Measurements from ENCODE around the gene HIPK2. TPM values are rescaled to one million over a fixed set of nuclear protein-coding genes. Genes with fewer than 3 reads are reported as not detected.

The HIPK2 gene
- total and polyA plus RNA-seq, 7 donors: 2.4 to 15.7 (median 7.9) TPM

- intact Hi-C loops (cut with DNase I): no loop called here
These were observed 89.7 kb downstream of the HIPK2 start for GRCh38 chr7:139687980-139688632.

DNA sequence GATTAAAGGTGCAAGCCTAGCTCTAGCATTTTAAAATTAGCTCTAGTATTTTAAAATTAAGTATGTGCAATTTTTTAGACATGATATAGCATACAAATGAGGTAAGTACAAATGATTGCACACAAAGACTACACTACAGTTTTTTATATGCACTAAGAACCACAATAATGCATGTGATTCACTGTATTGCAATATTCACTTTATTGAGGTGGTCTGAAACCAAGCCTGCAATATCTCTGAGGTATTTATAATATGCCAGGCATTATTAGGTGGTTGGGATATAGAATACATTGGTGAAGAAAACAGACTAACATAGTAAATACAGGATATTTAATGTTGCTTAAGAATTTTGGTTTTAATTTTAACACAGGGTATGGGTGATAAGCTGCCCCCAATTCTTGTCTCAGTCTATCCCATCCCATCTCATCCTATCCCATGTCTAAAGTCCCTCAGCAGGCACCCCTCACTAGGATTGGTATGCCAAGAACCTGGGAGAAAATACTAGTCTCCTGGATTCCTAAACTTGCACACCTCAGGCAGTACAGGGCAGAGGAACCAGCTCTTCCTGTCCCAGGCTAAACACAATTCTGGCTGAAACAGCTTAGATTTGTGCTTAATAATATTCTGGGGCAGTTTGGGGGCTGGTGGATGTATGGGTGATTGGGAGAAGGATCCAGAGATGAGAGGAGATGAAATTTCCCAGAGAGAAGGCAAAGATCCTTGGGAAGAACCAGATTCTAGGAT is 90.4 kb downstream of the HIPK2 start:
- TF ChIP-seq, protein P1, sequence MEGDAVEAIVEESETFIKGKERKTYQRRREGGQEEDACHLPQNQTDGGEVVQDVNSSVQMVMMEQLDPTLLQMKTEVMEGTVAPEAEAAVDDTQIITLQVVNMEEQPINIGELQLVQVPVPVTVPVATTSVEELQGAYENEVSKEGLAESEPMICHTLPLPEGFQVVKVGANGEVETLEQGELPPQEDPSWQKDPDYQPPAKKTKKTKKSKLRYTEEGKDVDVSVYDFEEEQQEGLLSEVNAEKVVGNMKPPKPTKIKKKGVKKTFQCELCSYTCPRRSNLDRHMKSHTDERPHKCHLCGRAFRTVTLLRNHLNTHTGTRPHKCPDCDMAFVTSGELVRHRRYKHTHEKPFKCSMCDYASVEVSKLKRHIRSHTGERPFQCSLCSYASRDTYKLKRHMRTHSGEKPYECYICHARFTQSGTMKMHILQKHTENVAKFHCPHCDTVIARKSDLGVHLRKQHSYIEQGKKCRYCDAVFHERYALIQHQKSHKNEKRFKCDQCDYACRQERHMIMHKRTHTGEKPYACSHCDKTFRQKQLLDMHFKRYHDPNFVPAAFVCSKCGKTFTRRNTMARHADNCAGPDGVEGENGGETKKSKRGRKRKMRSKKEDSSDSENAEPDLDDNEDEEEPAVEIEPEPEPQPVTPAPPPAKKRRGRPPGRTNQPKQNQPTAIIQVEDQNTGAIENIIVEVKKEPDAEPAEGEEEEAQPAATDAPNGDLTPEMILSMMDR (IDR thresholded peaks at IDR 0.05): no peak
- TF ChIP-seq POLR2AphosphoS5 (IDR thresholded peaks at IDR 0.05): no peak
- no peak for TF ChIP-seq EP300 (IDR thresholded peaks at IDR 0.05)
- TF ChIP-seq POLR2A (IDR thresholded peaks at IDR 0.05): no peak
- no peak overlapping the region for H3K27ac ChIP-seq
- no peak for DNase-seq
- no peak overlapping the region for H3K4me3 ChIP-seq
- intact Hi-C loops (cut with DNase I): no loop called here
- no peaks in the 10 kb centered on the region for H3K9me3 ChIP-seq
- H3K36me3 ChIP-seq: no peaks in the 10 kb centered on the region
- H3K4me1 ChIP-seq: peaks cover 0 to 18% (median 11%) of the 10 kb centered on the region in 4 donors
- H3K27me3 ChIP-seq: no peaks in the 10 kb centered on the region

More at GRCh38 chr7:139687980-139688632, 89.7 kb downstream of the HIPK2 start:
- TF ChIP-seq POLR2A (IDR thresholded peaks at IDR 0.05): no peak
- no peak for TF ChIP-seq POLR2AphosphoS5 (IDR thresholded peaks at IDR 0.05)
- TF ChIP-seq, protein P1 (IDR thresholded peaks at IDR 0.05): no peak
- TF ChIP-seq EP300 (IDR thresholded peaks at IDR 0.05): no peak
- H3K27ac ChIP-seq: no peak overlapping the region
- no peak for DNase-seq
- H3K4me1 ChIP-seq: peaks cover 0 to 12% (median 8%) of the 10 kb centered on the region in 4 donors
- H3K4me3 ChIP-seq: no peak overlapping the region
- no peaks in the 10 kb centered on the region for H3K36me3 ChIP-seq
- WGBS, 2 donors: 81 to 88% methylated on average over 7 of the region's 7 CpGs
- no peaks in the 10 kb centered on the region for H3K9me3 ChIP-seq
- H3K27me3 ChIP-seq: no peaks in the 10 kb centered on the region

DNA sequence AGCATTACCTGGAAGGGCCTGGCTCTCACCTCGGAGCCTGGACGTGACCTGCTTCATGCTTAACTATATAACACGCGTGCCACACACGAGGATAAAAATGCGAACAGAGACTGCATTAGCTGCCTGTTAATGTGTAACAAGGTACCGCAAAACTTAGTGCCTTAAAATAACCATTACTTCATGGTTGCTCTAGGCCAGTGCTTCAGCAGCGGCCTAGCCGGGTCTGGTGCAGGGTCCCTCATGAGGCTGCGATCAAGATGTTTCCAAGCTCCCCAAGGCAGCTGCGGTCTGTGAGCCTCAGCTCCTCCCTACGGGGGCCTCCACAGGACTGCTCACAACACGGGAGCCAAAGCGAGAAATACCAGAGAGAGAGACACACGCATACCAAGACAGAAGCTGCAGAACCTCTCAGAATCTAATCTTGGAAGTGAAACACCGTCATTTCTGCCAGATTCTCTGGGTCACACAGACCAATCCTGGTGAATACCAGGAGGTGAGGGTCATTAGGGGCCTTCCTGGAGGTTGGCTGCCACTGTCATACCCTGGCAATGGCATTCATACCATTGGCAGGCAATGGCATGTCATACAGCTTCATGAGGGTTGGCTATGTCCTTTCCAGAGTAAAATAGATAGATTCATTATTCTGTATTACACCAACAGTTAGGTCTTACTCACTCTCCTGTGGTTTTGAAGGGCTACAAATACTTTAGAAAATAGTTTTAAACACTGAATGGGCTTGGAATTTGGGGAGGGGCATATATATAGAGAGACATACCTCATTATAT is 94.5 kb downstream of the HIPK2 start:
- WGBS, 2 donors: 91 to 93% methylated on average over 16 of the region's 16 CpGs
- H3K4me1 ChIP-seq: peaks cover 0 to 29% (median 16%) of the 10 kb centered on the region in 4 donors
- H3K27me3 ChIP-seq: no peaks in the 10 kb centered on the region
- no peak overlapping the region for H3K4me3 ChIP-seq
- no peaks in the 10 kb centered on the region for H3K36me3 ChIP-seq
- H3K27ac ChIP-seq: no peak overlapping the region
- DNase-seq: no peak
- H3K9me3 ChIP-seq: no peaks in the 10 kb centered on the region
- TF ChIP-seq POLR2AphosphoS5 (IDR thresholded peaks at IDR 0.05) (no peak), POLR2A (IDR thresholded peaks at IDR 0.05) (no peak), EP300 (IDR thresholded peaks at IDR 0.05) (no peak)
- TF ChIP-seq, protein P1 (IDR thresholded peaks at IDR 0.05): no peak
- intact Hi-C loops (cut with DNase I): no loop called here

- Histone ChIP-seq H3K36me3 (no peaks in the 10 kb centered on the region), H3K27me3 (no peaks in the 10 kb centered on the region), H3K4me1 (peaks cover 0 to 29% (median 16%) of the 10 kb centered on the region in 4 donors), H3K4me3 (no peak overlapping the region), H3K27ac (no peak overlapping the region), H3K9me3 (no peaks in the 10 kb centered on the region)
- TF ChIP-seq, protein P1 (IDR thresholded peaks at IDR 0.05): no peak
- no peak for TF ChIP-seq EP300 (IDR thresholded peaks at IDR 0.05)
- TF ChIP-seq POLR2AphosphoS5 (IDR thresholded peaks at IDR 0.05): no peak
- no peak for TF ChIP-seq POLR2A (IDR thresholded peaks at IDR 0.05)
- no peak for DNase-seq
- WGBS, 2 donors: 82 to 87% methylated on average over 9 of the region's 9 CpGs
- intact Hi-C loops (cut with DNase I): no loop called here
These were observed 95.4 kb downstream of the HIPK2 start for GRCh38 chr7:139682136-139683013.
